Adipose tissue (tissue), 3 donors: ENCODE results near the gene EPB41L5. TPM values are rescaled to one million over a fixed set of nuclear protein-coding genes. Genes with fewer than 3 reads are reported as not detected.
"Not testable (repeated sequence)": the region's sequence is repeated elsewhere in the genome, so short reads cannot be mapped to it uniquely, and the experiment has no call there.

Source experiments
- H3K27ac ChIP-seq: one replicate; pipeline ENCODE4 v1.5.1; 2013; ENCODE audit warnings: low read depth, low read length
- WGBS, 3 donors: extraction: QIAGEN DNeasy Blood & Tissue Kit; methylation state at CpG; one replicate each; pipeline ENCODE4 v1.1.7; 2013; 5-methylcytosine and 5-hydroxymethylcytosine counted together
- polyA plus RNA-seq, 3 donors: library from polyadenylated mRNA; stranded (reverse); fragments of 200-250 nt; gene quantifications; one replicate each; pipeline ENCODE4 v1.2.3, GENCODE V29; 2013
- donor health status: healthy with polysubstance abuse.
- donor health status: Bipolar disorder and iron deficiency.
- donor health status: healthy.

Gene EPB41L5
- polyA plus RNA-seq, 3 donors = 5.7 to 11.8 (median 6.9) TPM

DNA sequence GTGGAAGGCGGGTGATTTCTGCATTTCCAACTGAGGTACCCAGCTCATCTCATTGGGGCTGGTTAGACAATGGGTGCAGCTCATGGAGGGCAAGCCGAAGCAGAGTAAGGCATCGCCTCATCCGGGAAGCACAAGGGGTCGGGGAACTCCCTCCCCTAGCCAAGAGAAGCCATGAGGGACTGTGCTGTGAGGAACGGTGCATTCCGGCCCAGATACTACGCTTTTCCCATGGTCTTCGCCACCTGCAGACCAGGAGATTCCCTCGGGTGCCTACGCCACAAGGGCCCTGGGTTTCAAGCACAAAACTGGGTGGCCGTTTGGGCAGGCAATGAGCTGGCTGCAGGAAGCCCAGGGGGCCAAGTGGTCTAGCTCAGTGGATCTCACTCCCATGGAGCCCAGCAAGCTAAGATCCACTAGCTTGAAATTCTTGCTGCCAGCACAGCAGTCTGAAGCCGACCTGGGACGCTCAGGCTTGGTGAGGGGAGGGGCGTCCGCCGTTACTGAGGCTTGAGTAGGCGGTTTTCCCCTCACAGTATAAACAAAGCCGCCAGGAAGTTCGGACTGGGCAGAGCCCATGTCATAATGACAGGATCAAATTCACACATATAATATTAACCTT lies 55.3 kb downstream of the EPB41L5 start:
- 85 to 97% (median 91%) methylated on average over 20 of the region's 20 CpGs for WGBS, 3 donors
- not testable (repeated sequence) for H3K27ac ChIP-seq

DNA sequence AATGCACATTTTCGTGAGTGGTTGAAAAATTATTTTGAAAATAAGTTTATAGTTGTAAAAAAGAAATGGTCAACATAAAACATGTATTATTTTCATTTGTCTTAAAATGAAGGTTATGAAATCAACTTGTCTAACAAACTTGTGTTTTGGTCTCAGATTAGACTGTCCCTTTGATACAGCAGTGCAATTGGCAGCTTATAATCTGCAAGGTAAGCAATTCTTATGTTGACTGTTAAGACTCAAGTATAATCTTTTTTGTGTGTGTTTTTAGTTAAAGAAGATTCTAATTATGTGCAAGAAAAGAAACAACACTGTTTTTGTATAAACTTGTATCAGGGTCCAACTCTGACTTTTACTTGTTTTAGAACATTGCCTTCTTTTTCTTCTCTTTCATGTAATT lies 62.7 kb downstream of the EPB41L5 start:
- WGBS, 3 donors = 91 to 98% (median 96%) methylated on average over 1 of the region's 1 CpG
- no peak overlapping the region for H3K27ac ChIP-seq

DNA sequence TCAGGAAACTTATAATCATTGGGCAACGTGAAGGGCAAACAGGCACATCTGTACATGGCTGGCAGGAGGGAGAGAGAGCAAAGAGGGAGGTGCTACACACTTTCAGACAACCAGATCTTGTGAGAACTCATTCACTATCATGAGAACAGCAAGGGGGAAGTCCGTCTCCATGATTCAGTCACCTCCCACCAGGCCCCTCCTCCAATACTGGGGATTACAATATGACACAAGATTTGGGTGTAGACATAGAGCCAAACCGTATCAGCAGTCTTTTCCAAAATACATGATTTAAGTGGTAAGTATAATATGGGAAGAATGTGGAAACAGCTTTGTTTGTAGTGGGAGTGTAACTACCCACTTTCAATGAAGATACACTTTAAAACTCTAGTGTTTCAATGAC lies 65.0 kb downstream of the EPB41L5 start:
- 60 to 86% (median 74%) methylated on average over 3 of the region's 3 CpGs for WGBS, 3 donors

DNA sequence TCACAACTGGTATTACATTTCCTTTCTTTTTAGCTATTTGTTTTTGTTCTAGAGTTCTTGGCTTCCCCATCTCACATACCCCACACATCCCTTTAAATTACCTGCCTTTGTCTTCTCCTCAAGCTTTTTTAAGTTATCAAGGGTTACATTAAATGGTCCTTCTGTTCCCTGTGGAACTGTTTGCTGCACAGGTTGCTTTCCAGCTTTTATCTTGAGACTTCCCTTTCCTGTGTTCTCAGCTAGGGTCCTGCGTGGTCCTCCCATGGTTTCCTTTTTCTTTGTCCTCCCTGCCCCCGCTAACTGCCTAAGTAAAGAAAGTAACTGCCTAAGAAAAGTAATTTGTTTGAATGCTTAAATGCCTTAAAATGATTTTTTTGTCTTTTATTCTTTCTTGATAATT lies 66.8 kb downstream of the EPB41L5 start:
- 62 to 86% (median 76%) methylated on average over 2 of the region's 2 CpGs for WGBS, 3 donors
- H3K27ac ChIP-seq = no peak overlapping the region

More for the DNA sequence above, 65.0 kb downstream of the EPB41L5 start:
- no peak overlapping the region for H3K27ac ChIP-seq

DNA sequence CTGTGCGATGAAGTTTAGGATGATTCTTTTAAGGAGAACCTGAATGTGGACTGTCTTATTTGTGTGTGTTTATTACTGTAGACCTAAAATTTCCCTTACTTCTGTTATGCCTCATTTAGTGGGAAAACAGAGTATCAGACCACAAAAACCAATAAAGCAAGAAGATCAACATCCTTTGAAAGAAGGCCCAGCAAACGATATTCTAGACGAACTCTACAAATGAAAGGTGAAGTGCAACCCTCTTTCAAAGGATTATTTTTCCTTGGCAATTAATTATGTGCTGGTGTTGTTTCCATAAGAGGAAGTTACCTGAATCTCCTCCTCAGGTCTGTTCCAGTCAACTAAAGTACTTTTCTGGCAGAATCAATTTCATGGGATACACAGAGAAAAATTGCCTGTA lies 78.6 kb downstream of the EPB41L5 start:
- 93 to 98% (median 96%) methylated on average over 3 of the region's 3 CpGs for WGBS, 3 donors
- H3K27ac ChIP-seq = no peak overlapping the region

DNA sequence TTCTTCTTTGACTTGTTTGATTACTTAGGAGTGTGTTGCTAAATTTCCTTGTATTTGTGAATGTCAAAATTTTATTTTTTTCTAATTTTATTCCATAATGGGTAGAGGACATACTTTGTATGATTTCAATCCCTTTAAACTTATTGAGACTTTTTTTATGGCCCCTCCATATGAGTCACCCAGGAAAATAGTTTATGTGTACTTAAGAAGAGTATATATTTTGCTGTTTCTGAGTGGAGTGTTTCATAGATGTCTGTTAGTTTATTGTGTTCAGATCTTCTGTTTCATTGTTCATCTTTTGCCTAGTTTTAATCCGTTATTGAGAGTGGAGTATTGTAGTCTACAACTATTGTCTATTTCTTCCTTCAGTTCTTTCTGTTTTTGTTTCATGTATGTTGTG lies 81.9 kb downstream of the EPB41L5 start:
- H3K27ac ChIP-seq = no peak overlapping the region
- WGBS, 3 donors = 89 to 97% (median 95%) methylated on average over 1 of the region's 1 CpG

DNA sequence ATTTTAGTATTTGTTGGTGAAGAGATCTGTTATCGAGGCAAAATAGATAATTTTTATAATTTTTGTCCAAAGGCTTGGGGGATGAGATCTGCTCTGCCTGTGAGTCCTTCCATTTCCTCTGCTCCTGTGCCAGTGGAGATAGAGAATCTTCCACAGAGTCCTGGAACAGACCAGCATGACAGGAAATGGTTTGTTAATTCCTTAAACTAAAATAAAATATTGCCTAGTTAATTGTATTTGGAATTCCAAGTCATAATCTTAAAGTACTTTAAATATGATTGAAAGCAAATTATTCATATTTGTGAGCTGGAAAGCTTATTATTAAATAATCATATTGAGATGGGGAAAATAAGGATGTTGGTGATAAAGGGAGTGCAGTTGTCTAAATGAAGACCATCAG lies 87.8 kb downstream of the EPB41L5 start:
- no peak overlapping the region for H3K27ac ChIP-seq
- 92 to 93% (median 93%) methylated on average over 1 of the region's 1 CpG for WGBS, 3 donors

DNA sequence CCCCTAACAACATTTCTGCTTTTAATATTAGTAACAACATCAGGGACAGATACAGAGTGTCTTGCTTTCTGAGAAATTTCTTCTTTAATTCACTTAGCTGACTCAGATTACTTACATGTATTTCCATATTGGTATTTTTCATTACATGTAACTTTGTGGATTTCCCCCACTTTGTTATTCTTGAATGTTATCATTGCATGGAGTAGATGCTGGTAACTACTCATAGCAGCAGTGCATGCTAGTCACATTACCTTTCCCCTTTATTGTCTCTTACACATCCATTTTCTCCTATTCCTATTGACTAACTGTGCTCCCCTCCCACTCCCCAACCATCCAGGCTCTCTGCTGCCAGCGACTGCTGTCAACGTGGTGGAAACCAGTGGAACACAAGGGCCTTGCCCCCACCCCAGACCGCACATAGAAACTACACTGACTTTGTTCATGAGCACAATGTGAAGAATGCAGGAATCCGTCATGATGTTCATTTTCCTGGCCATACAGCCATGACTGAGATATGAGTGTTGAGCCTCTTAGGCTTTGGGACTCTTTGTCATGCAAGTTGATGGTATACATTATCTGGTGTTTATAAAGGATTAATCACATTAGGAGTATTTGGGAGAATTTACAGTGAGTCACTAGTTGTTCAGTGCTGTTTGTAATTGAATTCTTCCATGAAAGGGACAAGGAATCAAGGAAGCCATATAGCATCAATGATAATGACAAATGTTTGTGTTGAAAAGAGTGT lies 91.0 kb downstream of the EPB41L5 start:
- 94 to 96% (median 95%) methylated on average over 4 of the region's 4 CpGs for WGBS, 3 donors
- H3K27ac ChIP-seq = no peak overlapping the region

DNA sequence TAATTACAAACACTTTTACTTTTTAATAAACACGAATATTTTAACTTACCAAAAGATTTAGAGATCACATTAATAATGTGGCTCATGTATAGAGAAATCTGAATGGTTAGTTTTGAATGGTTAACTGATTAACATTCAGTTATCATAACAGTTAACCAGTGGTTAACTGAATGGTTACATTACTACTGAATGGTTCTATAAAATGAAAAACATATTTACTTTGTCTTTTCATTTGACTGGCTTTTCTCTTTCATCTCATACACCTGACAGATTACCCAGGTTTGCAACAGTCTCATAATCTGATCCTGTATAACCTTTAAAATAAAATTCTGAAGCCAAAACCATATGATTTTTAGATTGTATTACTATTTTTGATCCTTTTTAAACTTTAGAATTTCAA lies 91.9 kb downstream of the EPB41L5 start:
- WGBS, 3 donors = 83 to 94% (median 94%) methylated on average over 1 of the region's 1 CpG
- H3K27ac ChIP-seq = no peak overlapping the region

DNA sequence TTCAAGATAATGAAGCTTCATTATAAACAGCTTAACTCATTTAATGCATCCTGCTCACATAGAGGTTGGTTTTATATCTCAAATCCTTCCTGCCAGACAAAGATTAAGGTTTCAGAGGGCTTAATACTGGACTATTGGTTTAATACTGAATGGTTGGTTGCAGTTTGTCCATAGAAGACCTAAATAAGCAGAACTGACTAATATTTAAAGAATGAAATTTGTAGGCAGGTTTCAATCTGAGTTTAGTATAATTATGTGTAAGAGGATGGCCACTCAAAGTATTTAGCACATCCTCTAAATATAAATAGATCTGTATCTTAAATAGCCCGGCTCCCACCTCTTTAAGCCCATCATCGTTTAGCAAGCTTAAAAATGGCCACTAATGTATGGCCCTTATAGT lies 92.5 kb downstream of the EPB41L5 start:
- H3K27ac ChIP-seq = no peak overlapping the region
- WGBS, 3 donors = 92 to 99% (median 93%) methylated on average over 2 of the region's 2 CpGs

DNA sequence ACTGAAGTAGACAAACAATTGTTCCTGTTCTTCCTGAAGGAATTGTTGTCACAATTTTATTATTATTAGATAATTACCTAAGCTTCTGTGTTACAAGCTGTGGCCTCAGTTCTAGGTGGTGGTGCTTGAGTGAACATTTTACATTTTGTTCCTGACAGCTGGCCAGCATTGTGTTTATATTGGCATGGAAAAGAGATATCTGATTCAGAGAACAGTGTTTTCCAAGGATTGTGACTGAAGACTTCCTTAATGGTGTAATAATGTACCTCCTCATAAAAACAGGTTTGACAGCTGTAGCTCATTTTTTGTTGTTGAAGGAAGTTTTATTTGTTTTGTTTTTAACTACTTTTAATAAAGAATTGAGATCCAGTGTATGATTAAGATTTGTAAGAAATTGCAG lies 95.2 kb downstream of the EPB41L5 start:
- H3K27ac ChIP-seq = no peak overlapping the region

DNA sequence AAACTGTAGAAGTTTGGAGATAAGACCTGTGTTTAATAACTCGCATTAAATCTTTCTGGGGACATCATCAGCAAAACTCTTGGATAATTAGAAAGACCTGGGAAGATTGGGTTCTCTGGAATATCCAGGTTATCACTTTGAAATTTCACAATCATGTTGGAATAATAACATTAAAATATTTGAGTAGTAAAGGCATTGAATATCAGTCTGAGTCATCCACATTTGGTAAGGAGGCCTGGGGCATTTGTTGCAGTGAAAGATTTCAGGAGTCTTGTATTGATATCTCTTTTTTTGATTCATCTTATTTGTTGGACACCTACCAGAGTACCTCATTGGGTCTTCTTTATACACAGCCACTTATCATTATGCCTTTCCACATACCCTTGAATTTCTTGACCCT lies 95.9 kb downstream of the EPB41L5 start:
- H3K27ac ChIP-seq = no peak overlapping the region
- 90 to 97% (median 97%) methylated on average over 1 of the region's 1 CpG for WGBS, 3 donors

DNA sequence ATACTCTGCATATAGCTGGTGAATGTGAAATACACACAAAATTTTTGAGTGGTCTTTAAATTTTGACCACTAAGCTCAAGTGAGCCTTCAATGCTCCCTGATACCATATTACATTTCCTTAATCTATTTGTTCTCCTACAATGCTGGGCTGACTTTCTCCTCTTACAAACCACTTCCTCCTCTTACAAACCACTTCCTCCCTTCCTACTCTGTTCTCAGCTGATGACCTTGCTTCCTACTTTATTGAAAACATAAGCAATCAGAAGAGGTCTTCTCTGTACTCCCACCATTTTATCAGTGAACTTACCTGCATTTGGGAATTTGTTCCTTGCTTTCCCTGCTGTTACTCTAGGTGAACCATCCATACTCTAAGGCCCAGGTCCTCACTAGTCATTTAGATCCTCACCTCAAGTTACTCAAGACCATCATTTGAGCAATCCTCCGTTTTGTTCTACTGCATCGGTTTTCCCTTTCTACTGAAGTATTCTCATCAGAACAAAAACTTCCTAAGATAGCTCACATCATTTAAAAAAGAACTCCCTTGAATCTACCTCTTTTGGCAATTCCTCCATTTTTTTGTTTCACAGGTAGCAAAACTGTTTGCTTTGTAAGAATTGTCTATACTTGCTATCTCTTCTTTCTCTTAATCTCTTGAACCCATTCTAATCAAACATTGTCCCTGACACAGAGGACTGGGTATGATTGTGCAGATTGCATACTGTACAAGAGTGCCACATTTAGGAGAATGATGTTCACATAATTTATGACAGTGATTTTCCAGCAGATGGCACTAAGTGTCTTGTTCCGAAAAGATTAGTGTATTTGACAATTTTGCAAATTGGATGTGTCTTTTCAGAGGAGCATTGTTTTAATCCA lies 96.5 kb downstream of the EPB41L5 start:
- WGBS, 3 donors = 49 to 83% (median 51%) methylated on average over 3 of the region's 3 CpGs

DNA sequence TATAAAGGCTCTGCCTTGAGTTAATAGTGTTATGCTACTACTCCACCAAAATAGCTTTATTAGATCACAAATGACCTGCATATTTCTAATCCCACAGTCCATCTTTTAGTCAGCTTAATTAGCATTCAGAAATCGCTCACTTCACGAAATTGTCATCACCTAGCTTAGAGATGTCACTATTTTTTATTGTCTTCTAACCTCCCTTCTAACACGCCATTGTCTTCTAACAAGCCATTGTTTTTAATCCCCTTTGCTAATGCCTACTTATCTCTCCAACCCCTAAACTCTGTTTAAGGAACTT lies 97.1 kb downstream of the EPB41L5 start:
- 87 to 95% (median 93%) methylated on average over 3 of the region's 3 CpGs for WGBS, 3 donors
- H3K27ac ChIP-seq = no peak overlapping the region

More for the DNA sequence above, 96.5 kb downstream of the EPB41L5 start:
- no peak overlapping the region for H3K27ac ChIP-seq

DNA sequence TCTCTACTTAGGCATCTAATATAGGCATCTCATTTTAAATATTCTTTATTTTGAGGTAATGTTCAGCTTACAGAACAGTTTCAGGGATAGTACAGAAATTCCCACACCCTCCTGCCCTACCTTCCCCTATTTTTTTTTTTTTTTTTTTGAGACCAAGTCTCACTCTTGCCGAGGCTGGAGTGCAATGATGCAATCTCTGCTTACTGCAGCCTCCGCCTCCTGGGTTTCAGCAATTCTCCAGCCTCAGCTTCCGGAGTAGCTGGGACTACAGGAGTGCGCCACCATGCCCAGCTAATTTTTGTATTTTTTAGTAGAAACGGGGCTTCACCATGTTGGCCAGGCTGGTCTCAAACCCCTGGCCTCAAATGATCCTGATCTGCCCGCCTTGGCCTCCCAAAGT lies 97.6 kb downstream of the EPB41L5 start:
- WGBS, 3 donors = 54 to 91% (median 65%) methylated on average over 6 of the region's 6 CpGs
- H3K27ac ChIP-seq = no peak overlapping the region

DNA sequence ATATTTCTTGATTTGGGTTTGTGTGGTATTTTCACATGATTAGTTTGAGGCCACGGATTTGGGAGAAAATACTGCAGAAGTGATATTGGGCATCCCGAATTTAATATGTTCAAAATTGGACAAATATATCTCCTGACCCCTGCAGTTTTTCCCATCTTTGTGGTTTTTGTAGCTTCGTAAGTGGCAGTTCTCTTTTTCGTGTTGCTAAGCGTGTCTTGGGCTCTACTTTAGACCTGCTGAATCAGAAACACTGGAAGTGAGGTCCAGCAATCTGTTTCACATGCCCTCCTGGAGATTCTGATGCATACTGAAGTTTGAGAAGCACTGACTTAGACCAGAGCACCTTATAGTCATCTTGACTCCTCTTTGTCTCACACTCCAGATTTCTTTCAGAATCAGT lies 98.3 kb downstream of the EPB41L5 start:
- no peak overlapping the region for H3K27ac ChIP-seq
- WGBS, 3 donors = 68 to 94% (median 77%) methylated on average over 5 of the region's 5 CpGs

DNA sequence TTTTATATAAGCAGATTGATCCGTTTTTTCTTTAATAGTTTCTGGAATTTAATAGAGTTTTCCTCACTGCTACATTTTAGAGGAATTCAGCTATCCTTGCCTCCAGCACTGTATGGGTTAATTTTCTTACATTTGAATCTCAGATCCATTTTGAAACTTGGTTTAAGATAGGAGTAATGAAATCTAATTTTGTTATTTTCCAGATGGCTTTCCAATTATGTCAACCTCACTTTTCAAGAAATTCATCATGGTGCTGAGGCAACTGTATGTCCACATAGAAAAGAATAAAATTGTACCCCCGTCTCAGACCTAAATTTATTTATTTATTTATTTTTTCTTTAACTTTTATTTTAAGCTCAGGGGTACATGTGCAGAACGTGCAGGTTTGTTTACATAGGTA lies 105.1 kb downstream of the EPB41L5 start:
- H3K27ac ChIP-seq = no peak overlapping the region
- 87 to 92% (median 88%) methylated on average over 3 of the region's 3 CpGs for WGBS, 3 donors

DNA sequence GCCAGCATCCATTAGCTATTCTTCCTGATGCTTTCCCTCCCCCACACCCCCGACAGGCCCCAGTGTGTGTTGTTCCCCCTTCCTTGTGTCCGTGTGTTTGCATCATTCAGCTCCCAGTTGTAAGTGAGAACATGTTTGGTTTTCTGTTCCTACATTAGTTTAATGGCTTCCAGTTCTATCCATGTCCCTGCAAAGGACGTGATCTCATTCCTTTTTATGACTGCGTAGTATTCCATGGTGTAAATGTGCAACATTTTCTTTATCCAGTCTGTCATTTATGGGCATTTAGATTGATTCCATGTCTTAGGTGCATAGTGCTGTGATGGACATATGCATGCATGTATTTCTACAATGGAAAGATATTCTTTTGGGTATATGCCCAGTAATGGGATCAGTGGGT lies 105.6 kb downstream of the EPB41L5 start:
- WGBS, 3 donors = 91 to 96% (median 95%) methylated on average over 4 of the region's 4 CpGs
- H3K27ac ChIP-seq = no peak overlapping the region

DNA sequence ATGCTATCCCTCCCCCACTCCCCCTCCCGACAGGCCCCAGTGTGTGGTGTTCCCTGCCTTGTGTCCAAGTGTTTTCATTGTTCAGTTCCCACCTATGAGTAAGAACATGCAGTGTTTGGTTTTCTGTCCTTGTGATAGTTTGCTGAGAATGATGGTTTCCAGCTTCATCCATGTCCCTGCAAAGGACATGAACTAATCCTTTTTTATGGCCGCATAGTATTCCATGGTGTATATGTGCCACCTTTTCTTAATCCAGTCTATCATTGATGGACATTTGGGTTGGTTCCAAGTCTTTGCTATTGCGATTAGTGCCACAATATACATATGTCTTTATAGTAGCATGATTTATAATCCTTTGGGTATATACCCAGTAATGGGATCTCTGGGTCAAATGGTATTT lies 108.5 kb downstream of the EPB41L5 start:
- H3K27ac ChIP-seq = not testable (repeated sequence)
- 94 to 97% (median 96%) methylated on average over 3 of the region's 3 CpGs for WGBS, 3 donors
